NCI-H2196 (cell line): ENCODE measurements around the gene NELFE.
"Not testable (repeated sequence)": the region's sequence is repeated elsewhere in the genome, so short reads cannot be mapped to it uniquely, and the experiment has no call there.

Experiments used
- DNase-seq: peaks from one replicate; lab custom pipeline; 2025; ENCODE audit not compliant: unreplicated experiment; lab: John Stamatoyannopoulos, UW

The NELFE gene

GRCh38 chr6:31919624-31920303, 39.0 kb downstream of the NELFE start:
- no peak for DNase-seq

DNA sequence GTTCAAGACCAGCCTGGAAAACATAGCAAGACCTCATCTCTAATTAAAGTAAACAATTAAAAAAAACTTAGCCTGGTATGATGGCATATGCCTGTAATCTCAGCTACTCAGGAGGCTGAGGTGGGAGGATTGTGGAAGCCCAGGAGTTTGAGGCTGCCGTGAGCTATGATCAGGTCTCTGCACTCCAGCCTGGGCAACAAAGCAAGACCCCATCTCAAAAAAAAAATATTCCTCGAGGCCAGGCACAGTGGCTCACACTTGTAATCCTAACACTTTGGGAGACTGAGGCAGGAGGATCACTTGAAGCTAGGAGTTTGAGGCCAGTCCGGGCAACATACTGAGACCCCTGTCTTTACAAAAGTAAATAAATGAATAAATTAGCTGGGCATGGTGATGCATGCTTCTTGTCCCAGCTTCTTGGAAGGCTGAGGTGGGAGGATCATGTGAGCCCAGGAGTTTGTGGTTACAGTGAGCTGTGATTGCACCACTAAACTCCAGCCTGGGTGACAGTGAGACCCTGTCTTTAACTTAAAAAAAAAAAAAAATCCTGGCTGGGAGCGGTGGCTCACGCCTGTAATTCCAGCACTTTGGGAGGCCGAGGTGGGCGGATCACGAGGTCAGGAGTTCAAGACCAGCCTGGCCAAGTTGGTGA, 40.6 kb downstream of the NELFE start:
- DNase-seq: no peak

GRCh38 chr6:31915756-31916155, 43.0 kb downstream of the NELFE start:
- no peak for DNase-seq

DNA sequence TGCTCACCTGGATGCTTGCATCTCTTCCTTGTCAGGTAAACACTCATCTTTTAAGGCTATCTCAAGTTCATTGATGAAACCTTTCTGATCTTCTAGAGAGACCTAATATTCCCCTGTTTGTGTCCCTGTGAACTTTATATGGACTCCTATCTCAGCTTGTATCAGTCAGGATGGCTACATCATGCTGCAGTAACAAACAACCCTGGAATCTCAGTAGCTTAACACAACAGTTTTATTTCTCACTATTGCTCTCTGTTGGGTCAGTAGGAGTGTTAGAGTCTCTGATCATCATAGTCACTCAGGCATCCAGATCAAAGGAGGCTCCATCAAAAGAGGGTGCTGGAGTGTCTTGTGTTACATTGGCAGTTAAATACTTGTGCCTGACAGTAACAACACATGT, 43.4 kb downstream of the NELFE start:
- no peak for DNase-seq

DNA sequence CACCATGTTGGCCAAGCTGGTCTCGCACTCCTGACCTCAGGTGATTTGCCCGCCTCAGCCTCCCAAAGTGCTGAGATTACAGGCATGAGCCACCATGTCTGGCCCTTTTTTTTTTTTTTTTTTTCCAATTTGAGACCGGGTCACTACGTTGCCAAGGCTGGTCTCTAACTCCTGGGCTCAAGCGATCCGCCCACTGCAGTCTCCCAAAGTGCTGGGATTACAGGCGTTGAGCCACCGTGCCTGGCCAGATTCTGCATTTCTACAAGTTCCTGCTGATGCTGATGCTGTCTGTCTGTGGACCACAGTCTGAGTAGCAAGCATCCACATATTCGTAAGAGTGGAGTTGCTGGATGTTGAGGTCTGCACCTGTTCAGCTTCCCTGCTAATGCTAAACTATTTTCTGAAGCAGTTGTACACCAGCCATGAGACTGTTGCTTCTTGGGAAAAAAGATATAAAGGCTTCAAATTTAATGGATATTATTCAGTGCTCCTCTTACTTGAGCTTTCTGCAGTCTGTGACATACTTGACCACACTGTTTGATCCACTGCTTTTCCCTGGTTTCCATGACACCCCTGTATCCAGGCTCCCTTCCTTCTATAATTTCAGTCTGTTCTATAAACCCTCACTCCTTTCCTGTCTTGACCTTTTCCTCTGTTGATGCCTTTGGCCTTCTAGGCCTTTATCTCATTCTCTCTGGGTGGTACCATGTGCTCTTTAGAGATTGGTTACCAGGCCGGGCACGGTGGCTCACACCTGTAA, 46.8 kb downstream of the NELFE start:
- DNase-seq: no peak

- not testable (repeated sequence) for DNase-seq
Observed at GRCh38 chr6:31909298-31909697, 49.5 kb downstream of the NELFE start.

DNA sequence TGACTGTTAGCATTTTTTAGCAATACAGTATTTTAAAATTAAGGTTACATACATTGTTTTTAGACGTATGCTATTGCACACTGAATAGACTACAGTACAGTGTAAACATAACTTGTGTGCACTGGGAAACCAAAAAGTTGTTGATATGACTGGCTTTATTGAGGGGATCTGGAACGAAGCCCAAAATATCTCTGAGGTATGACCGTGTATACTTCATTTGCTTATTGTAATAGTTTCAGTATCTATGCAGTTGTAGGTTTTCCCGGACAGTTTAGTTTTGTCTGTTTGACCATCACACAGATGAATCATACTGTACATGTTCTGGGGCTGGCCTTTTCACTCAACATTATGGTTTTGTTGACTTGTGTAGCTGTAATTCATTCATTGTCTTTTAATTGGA, 50.0 kb downstream of the NELFE start:
- no peak for DNase-seq

- DNase-seq: not testable (repeated sequence)
Observed at GRCh38 chr6:31908255-31908654, 50.5 kb downstream of the NELFE start.

DNA sequence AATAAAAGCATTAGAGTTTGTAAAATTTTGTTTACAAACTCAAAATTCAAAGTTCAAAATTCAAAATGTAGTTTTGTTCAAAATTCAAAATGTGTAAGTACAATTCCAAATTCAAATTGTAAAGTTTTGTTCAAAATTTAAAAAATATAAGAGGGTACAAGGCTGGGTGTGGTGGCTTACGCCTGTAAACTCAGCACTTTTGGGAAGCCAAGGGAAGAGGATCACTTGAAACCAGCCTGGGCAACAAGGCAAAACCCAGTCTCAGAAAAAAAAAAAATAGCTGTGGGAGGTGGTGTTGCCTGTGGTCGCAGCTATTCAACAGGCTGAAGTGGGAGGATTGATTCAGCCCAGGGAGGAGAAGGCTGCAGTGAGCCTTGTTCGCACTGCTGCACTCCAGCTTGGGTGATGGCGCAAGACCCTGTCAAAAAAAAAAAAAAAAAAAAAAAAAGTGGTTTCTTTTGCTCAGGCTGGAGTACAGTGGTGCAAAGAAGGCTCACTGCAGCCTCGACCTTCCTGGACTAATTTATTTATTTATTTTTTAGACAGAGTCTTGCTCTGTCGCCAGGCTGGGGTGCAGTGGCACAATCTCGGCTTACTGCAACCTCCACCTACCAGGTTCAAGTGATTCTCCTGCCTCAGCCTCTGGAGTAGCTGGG, 51.5 kb downstream of the NELFE start:
- no peak for DNase-seq

DNA sequence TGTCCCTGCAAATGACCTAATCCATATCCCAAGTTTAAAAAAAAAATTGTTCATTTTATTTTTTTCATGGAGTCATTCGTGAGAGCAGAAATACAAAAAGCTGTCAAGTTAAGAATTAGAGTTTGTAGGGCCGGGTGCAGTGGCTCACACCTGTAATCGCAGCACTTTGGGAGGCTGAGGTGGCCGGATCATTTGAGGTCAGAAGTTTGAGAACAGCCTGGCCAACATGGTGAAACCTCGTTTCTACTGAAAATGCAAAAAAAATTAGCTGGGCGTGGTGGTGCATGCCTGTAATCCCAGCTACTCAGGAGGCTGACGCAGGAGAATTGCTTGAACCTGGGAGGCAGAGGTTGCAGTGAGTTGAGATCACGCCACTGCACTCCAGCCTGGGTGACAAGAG, 52.0 kb downstream of the NELFE start:
- DNase-seq: not testable (repeated sequence)

DNA sequence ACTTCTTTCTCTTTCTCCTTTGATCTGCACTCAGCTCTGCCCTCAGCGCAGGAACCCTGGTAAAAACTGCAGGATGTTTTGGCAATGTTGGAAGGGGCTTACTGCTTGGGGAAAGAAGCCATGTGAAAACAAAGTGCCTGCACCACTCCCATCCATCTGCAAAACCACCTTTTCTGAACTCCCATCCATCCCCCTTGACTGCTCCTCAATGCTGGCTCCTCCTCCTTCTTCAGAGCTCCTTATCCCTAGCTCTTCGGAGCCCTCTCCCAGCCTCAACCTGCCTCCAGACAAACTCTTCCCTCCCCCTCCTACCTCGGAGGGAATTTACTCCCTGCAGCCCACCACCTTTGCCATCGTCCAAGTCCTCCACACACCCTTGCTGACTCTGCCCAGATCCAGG, 52.6 kb downstream of the NELFE start:
- no peak for DNase-seq

DNA sequence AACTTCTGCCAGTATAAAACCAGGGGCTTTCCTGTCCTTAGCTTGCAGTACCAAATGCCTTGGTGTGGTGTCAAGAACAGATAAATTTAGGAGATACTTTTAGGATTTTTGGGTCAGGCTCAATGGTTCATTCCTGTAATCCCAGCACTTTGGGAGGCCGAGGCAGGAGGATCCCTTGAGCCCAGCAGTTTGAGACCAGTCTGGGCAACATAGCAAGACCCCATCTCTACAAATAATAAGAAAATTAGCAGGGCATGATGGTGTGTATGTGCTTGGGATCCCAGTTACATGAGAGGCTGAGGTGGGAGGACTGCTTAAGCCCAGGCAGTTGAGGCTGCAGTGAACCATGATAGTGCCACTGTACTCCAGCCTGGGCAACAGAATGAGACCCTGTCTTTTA, 53.7 kb downstream of the NELFE start:
- no peak for DNase-seq

GRCh38 chr6:31903957-31904356, 54.8 kb downstream of the NELFE start:
- DNase-seq: no peak
